Measurements from ENCODE around the gene TNS2. TPM values are rescaled to one million over a fixed set of nuclear protein-coding genes. Genes with fewer than 3 reads are reported as not detected.

TNS2 gene
- total RNA-seq, 4 donors from 2014 or later = 29.2 to 274 (median 154) TPM

GRCh38 chr12:53054112-53054878, 4.4 kb downstream of the TNS2 start:
- Histone ChIP-seq H3K27ac (peak overlapping the region; percentile 77 to 94 (median 92)), H3K36me3 (peaks cover 0 to 26% (median 0%) of the 10 kb centered on the region in 3 donors), H3K4me3 (peak overlapping the region; percentile 51 to 62 (median 56)), H3K27me3 (no peaks in the 10 kb centered on the region), H3K9me3 (no peaks in the 10 kb centered on the region), H3K4me1 (peaks cover 0 to 43% (median 12%) of the 10 kb centered on the region in 4 donors)
- DNase-seq = peak; percentile 98
- TF ChIP-seq POLR2A (IDR thresholded peaks at IDR 0.05) (peak; percentile 75 to 94), CTCF (IDR thresholded peaks at IDR 0.05) (peak in 1 of 6 experiments; percentile 2)

- no peaks in the 10 kb centered on the region for H3K27me3 ChIP-seq
- no peaks in the 10 kb centered on the region for H3K9me3 ChIP-seq
- peaks cover 0 to 26% (median 0%) of the 10 kb centered on the region in 3 donors for H3K36me3 ChIP-seq
- no peak overlapping the region for H3K4me3 ChIP-seq
- DNase-seq = peak in 1 of 3 donors; percentile 45
- H3K4me1 ChIP-seq = peaks cover 0 to 43% (median 9%) of the 10 kb centered on the region in 4 donors
- peak overlapping the region in 2 of 4 donors; percentile 94 for H3K27ac ChIP-seq
- TF ChIP-seq CTCF (IDR thresholded peaks at IDR 0.05) (no peak), POLR2A (IDR thresholded peaks at IDR 0.05) (no peak)
Measured at GRCh38 chr12:53055471-53056266, 5.8 kb downstream of the TNS2 start.

DNA sequence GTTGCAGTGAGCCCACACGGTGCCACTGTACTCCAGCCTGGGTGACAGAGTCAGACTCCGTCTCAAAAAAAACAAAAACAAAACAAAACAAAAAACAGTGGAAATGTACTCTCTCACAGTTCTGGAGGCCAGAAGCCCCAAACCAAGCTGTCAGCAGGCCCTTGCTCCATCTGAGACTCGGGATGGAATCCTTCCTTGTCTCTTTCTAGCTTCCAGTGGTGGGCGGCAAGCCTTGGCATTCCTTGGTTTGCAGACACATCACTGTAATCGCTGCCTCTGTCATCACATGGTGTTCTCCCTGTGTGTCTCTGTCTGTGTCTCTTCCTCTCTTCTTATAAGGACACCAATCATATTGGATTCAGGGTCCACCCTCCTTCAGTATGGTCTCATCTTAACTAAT, 6.4 kb downstream of the TNS2 start:
- Histone ChIP-seq H3K9me3 (no peaks in the 10 kb centered on the region), H3K4me1 (peaks cover 0 to 43% (median 11%) of the 10 kb centered on the region in 4 donors), H3K27ac (no peak overlapping the region), H3K36me3 (peaks cover 0 to 26% (median 0%) of the 10 kb centered on the region in 3 donors), H3K4me3 (no peak overlapping the region), H3K27me3 (no peaks in the 10 kb centered on the region)
- no peak for DNase-seq
- TF ChIP-seq POLR2A (IDR thresholded peaks at IDR 0.05) (no peak), CTCF (IDR thresholded peaks at IDR 0.05) (no peak)

- peak in 2 of 3 donors; percentile 25 to 42 for DNase-seq
- TF ChIP-seq CTCF (IDR thresholded peaks at IDR 0.05) (no peak), POLR2A (IDR thresholded peaks at IDR 0.05) (no peak)
- Histone ChIP-seq H3K36me3 (peaks cover 0 to 26% (median 0%) of the 10 kb centered on the region in 3 donors), H3K27me3 (no peaks in the 10 kb centered on the region), H3K27ac (peak overlapping the region in 1 of 4 donors; percentile 23), H3K4me1 (peaks cover 0 to 43% (median 12%) of the 10 kb centered on the region in 4 donors), H3K4me3 (no peak overlapping the region), H3K9me3 (no peaks in the 10 kb centered on the region)
Measured at GRCh38 chr12:53056901-53057300, 7.0 kb downstream of the TNS2 start.

DNA sequence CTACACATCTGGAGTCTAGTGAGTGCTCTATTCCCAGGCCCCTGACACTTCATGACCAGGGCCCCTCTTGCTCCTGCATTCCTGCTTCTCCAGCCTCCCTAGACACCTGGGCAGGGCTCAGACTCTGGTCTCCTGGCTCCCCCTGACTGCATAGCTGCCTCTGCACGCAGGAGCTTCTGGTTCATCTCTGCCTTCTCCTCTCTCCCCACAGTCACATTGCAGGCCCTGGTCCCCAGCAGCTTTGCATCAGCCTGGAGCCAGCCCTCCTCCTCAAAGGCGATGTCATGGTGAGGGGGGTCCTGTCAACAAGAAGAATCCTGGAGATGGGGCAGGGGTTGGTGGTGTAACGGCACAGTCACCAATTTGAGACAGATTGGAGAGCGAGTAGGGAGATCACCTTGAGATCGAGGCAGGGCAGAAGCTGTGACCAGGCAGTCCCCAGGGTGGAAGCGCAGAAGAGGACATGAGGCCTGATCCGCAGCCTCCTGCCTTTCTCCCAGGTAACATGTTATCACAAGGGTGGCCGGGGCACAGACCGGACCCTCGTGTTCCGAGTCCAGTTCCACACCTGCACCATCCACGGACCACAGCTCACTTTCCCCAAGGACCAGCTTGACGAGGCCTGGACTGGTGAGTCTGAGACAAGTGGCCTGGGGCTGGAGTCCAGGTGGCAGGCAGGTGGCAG, 8.1 kb downstream of the TNS2 start:
- no peak overlapping the region for H3K27ac ChIP-seq
- H3K4me1 ChIP-seq = peaks cover 0 to 39% (median 10%) of the 10 kb centered on the region in 4 donors
- H3K4me3 ChIP-seq = no peak overlapping the region
- H3K36me3 ChIP-seq = peaks cover 0 to 37% (median 0%) of the 10 kb centered on the region in 3 donors
- no peaks in the 10 kb centered on the region for H3K9me3 ChIP-seq
- H3K27me3 ChIP-seq = no peaks in the 10 kb centered on the region
- TF ChIP-seq POLR2A (IDR thresholded peaks at IDR 0.05) (no peak), CTCF (IDR thresholded peaks at IDR 0.05) (no peak)
- peak in 2 of 3 donors; percentile 43 to 45 for DNase-seq

Measured in Peyer's patch (tissue), 4 donors.